NCI-H2081 treated with DMSO at 0.1 percent for 48 hours (cell line): ENCODE results near the gene CDH9.
"Not testable (repeated sequence)": the region's sequence is repeated elsewhere in the genome, so short reads cannot be mapped to it uniquely, and the experiment has no call there.

ENCODE experiments used
- DNase-seq: peaks from one replicate; lab custom pipeline; 2025; lab: John Stamatoyannopoulos, UW

CDH9 gene

DNA sequence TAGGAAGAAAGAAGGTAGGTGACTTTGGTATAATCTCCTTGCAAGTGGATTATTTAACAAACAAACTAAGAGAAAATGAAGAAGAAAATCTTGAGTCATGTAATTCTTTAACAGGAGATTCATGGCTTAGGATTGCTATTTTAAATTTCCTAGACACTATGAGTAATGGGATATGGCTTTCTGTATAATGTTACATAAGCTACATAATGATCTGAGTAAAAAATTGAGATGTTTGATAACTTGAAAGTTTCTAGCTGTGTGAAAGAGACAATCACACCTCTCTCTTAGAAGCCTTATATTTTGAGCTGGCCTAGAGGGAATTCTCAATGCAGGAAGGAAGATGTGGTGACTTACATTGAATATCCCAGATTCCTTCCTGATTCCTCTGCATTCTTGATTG lies 92.5 kb downstream of the CDH9 start:
- no peak for DNase-seq

DNA sequence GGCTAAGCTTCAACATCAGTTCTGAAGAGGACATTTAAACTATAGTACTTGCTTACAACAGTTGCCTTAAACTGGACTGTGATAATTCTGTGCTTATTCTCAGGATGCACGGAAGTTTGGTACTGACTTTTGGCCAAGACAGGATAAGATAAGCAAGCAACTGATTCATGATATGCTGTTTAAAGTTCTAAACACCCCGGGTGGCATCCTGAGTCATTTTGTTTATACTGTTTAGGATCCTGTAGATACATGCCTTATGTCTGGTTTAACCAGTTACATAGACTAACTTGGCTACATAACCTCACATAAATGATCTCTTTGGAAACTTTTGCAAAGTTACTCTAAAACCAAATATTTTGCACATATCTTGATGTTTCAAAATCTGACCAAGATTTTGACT lies 95.9 kb downstream of the CDH9 start:
- no peak for DNase-seq

DNA sequence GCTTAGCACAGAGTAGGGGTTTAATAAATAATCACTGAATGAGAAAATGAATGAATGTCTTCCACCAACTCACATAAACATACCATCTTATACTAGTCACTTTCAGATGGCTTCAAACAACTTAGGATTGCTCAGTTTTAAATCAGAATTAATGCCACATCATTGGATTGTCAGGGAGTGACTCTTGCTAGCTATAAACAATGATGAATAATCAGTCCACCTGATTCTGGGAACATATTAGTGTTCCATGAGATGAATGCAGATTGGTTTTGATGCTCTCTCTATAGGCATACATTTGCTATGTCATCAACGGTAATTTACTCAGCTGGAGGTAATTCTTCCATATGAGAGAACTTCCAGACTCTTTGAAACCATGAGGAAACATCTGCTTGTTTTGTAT lies 97.4 kb downstream of the CDH9 start:
- DNase-seq, result no peak

DNA sequence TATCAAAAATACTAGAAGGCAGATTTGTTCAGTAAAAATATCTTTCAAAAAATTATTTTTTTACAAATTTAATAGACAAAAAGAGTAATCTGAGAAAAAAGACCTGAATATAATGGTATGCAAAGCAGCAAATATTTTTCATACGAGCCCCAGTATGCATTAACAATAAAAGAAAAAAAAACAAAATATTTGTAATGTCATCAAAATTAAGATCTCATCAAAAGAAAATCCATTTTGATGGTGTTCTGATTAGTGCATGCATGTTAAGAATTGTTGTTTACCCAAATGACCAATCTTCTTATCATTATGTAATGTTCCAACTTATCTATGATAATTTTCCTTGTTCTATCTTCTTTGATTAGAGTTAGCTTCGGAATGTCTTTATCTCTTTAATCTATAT lies 106.1 kb downstream of the CDH9 start:
- DNase-seq, result no peak

DNA sequence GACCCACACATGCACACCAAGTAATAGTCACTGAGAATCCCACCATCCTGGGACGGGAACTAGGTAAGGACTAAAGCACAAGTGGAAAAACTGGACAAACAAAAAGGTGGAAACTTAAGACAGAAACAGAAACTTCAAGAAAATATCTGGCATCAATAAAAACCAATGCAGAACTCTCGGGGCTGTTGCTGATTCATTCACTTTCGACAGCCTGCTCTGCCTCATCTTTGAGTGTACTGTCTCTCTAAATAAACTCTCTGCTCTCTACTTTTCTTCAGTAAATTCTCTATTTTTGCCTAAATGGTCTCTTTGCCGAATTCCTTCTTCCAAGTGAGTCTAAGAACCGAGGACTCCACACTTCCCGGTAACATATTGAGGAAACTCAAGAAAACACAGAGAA lies 116.9 kb downstream of the CDH9 start:
- no peak for DNase-seq

DNA sequence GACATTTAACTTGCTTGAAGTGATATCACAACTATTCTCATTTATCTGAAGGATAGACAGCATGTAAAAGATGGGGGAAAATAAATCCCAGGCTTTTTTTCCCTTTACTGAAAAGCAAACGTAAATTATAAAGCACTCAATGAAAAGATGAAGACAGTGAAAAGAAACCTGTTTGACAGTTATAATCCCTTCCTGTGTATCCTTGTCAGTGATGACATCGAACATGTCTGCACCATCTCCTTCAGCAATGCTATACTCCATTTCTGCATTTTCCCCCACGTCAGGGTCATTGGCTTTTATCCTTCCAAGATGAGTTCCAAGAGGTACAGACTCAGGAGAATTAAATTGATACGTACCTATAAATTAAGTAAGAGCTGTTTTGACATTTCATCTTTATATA lies 134.9 kb downstream of the CDH9 start:
- no peak for DNase-seq

DNA sequence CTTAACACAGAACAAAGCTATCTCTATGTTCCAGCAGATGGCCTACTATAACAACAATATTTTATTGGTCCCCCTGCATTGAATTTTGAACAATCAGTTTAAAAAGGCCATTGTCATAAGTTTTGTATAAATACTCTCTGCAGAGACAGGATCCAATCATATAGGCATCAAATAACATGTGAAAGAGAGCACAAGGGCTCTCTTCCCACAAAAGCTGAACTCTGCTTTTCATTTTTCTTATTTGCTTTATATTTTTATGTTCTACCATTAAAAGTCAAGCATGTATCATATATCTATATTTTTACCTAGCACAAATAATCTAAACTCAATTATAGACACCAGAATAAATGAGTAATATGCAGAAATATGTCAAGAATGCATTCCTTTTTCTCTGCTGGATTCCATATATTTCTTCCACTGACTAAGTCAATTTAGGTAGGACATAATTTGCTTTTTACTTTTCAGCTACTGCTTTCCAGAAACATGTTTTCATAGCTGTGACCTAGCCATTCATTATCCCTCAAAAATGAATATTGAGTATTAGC lies 143.6 kb downstream of the CDH9 start:
- DNase-seq, result no peak

DNA sequence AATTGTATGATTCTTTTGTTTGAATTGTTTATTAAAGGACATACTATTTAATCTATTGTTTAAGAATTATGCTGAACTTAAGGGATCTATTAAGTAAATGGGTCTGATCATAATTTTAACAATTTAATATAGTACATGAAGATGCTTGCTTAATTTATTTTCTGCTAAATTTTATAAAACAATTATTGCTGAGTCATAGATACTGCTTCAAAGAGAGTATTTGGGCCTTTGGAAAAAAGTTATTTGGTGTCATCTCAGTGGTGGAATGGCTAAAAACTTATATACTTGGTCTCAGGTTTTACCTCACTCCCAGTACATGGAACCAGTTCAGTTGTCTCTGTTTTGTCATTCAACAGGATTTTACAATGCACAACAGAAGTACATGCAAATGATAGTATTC lies 145.3 kb downstream of the CDH9 start:
- no peak for DNase-seq

DNA sequence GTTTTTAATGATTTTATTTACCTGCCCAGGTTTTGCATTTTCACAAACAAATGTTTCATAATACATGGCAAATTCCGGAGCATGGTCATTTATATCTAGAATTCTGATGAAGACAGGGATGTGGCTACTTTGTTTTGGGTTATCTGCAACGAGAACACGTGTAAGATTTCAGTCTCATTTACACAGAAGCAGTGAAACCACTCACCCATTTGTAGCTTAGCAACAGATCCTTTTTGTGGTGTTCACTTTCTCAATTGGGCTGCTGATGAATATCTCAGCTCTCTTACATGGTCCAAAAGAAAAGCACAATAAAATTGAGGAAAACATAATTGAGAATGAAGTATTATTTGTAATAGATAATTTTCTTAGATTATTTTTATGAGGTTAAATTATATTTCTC lies 148.6 kb downstream of the CDH9 start:
- DNase-seq, result peak; percentile 66

DNA sequence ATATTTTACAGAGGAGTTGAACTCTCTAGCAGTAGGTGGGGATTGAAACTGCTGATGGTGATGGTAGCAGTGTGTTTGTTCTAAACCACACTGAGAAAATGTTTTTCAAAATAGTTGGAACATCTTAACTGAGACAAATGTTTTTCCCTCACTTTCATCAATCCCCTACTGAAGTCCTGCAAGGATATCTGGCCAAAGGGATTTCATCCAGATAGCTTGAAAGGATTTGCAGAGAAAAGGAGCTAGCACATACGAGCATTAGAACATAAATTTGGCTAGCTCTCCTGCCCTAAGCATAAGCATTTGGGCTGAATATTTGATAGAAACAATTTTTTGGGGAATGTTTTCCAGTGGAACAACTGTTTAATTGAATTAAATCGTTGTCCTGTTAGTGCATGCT lies 153.9 kb downstream of the CDH9 start:
- no peak for DNase-seq

DNA sequence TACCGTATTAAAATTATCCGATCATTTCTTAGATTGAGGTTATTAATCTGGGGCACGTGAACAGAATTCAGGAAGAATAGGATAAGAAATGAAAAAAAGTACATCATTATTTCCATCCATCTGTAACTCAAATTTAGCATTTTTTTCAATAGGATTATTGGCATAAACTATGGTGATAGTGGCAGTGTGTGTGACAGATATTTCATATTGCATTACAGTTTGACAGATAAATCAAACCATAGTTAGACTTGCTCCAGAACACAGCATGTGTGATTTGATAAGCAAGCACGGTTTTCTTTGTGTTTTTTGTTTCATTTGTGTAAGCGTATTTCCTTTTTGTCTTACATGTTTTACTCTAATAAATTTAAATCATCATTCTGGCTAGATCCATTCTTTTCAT lies 155.0 kb downstream of the CDH9 start:
- DNase-seq, result no peak

DNA sequence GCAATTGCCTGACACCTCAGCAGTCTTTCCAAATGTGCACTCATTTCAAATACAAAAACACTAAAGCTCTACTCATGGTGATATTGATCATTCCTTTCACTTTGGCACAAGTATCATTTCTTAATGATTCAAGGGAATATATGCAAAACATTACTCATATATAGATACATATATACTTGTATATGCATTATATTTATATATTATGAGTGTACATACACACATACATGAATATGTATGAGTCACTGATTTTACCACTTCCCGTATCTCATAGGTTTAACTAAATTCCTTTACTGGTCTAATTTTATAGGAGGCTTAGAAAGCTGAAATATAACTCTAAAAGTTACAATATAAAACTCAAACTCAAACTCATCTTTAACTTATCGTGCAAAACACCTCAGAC lies 156.5 kb downstream of the CDH9 start:
- no peak for DNase-seq

DNA sequence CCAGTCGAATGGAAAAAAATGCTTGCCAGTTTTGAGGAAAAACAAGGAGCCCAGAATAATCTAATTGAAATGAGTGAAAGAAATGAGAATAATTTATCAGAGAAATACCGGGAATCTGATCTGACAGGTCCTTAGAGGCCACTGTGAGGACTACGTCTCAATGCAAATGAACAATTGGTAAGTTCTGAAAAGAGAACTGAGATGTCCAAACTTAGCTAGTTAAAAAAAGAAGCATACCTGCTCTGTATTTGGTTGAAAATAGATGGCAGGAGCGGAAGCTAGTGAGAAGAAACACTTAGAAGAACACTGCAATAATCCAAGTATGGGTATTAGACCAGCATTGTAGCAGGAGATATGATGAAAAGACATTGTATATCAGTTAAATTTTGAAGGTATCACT lies 161.2 kb downstream of the CDH9 start:
- no peak for DNase-seq

DNA sequence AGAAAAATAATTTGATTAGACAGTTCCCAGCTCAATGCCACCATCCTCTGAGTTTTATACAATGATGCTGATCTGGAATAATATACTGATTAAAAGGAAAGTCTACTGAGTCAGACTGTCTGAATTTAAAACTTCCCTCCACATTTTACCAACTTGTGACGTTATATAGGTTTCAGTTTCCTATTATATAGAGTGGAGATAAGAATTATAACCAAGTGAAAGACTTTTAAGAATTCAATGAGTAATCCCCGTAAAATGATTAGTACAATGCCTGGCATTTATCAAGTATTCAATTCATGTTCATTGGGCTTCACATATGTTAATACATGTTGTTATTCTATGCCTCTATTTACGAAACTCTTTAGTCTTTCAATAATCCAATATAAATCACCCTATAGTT lies 166.0 kb downstream of the CDH9 start:
- no peak for DNase-seq

DNA sequence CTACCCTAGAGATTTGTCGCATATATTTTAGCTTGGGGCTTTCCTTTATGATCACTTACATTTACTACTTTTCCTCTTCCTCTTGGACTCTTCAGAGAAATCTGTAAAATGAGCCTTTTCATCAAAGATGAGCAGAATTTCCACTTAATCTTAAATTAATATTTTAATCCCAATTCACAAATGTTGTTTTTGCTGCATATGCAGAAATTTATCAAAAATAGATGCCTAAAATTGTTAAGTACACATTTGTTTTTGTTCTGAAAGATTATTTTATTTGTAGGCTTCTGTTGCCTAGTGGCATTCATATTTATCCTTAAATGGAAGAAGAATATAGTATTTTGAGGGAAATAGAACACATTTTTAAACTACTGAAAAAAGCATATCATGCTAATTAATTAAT lies 168.6 kb downstream of the CDH9 start:
- DNase-seq, result no peak

DNA sequence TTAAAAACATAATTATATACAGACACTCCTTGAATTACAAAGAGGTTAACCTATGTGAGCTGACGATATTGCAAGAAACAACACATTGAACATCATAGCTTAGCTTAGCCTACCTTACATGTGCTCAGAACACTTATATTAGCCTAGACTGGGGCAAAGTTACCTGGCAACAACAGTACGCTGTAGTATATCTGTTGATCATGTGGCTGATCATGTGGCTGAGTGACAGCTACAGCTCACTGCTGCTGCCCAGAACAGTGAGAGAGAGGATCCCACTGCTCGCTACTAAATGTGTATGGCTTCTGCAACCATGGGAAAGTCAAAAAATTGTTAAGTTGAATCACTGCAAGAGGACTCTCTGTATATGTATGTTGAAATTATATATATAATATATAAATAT lies 169.9 kb downstream of the CDH9 start:
- DNase-seq, result no peak

DNA sequence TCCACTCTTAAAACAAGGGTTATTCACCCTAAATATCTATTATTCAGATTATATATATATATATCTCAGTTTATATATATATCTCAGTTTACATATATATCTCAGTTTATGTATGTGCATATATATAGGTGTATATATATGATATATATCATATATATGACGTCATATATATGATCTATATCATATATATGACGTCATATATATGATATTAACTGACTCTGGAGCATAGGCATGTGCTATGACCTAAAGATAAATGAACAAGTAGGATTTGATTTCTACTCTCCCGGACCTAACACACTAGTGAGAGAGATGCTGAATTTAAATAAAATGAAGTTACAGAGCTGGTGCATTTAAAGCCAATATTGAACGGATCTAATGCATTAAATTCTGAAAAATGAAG lies 174.3 kb downstream of the CDH9 start:
- DNase-seq, result no peak

DNA sequence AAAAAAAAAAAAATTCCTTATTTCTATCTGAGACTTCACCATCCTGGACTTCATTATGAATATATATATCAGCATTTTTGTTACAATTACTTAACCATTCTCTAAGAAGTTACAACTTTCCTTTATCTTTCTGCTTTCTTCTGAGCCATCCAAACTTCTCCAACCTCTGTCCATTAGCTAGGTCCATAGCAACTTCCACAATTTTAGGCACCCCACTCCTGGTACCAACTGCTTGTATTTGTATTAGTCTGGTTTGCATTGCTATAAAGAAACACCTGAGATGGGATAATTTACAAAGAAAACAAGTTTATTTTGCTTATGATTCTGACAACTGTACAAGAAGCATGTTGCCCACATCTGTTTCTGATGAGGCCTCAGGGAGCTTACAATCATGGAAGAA lies 182.1 kb downstream of the CDH9 start:
- DNase-seq, result no peak

DNA sequence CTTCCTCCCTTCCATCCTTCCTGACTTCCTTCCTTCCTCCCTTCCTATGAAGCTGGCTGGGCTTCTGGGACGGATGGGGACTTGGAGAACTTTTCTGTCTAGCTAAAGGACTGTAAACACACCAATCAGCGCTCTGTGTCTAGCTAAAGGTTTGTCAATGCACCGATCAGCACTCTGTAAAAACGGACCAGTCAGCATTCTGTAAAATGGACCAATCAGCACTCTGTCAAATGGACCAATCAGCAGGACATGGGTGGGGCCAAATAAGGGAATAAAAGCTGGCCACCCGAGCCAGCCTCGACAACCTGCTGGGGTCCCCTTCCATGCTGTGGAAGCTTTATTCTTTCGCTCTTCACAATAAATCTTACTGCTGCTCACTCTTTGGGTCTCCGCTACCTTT lies 185.9 kb downstream of the CDH9 start:
- not testable (repeated sequence) for DNase-seq

DNA sequence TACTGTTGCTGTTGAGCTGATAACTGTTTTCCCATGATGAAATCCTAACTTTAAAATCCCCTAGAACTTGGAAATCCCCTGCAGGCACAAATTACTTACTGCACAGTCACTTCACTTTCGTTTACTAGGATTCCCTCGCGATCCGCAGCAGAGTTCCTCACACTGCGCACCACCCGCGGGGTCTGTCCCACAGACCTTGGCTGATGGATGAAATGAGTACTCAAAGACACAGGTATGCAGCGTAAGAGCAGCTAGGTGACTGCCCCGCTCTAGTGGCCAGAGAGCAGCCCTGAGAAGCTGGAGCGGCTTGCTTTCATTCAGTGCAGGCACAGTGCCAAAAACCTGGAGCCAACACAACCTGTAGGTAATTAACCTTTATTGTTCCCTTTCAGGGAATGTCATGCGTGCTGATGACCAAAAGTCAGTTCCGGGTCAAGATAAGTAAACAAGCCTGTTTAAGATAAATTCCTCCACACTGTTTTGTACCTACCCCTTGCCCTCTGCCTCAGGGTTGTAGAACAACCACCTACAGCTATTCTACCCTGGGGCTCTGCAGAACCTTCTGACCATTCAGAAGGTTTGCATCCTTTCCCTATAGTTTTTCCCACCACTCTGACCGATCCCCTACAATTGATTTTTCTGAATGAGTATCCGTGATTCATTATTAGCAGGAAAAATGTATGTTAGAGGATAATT lies 191.2 kb downstream of the CDH9 start:
- DNase-seq, result no peak

DNA sequence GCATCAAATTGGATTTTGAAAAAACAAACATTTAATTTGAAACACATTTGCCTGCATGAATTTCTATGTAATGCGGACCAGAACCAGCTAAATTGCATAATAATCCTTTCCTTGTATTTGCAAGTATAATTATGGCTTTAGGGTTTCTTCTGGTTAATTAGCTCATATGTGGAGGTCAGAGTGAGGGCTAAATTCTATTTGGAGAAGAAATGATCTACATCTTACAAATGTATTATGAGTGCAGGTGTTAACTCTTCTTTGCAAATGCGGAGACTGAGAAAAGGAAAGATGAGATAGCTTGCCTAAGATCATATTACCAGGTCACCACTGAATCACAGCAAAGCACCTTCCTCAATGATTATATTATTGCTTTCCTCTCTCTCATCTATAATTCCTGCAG lies 194.7 kb downstream of the CDH9 start:
- no peak for DNase-seq

DNA sequence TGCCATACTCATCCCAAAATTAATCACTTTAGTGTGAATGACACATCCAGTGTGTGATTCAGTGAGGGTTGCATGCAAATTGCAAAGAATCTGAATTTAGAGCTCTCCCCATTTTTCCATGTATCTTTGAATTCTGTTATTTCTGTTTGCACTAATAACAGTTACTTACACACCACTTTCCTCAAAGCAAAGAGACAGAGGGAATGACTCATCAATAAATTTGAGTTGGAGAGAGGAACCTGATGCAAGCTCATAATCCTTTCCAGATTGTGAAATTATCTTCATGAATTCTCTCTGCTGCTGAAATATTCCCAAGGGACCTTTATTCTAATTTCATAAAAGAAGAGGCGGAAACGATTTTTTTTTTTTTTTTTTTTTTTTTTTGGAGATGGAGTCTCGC lies 204.8 kb downstream of the CDH9 start:
- DNase-seq, result no peak
